IPS-NIHi11 (cell line): ENCODE data around the gene TMEM242.
A peak's percentile ranks its signal among the peaks of the same experiment; 100 is the strongest.
"Not testable (repeated sequence)": the region's sequence is repeated elsewhere in the genome, so short reads cannot be mapped to it uniquely, and the experiment has no call there.

Experiments
- DNase-seq: peaks from one replicate; pipeline ENCODE4 v3.0.0; 2012; ENCODE audit warnings: mixed read lengths, low spot score

Gene TMEM242

DNA sequence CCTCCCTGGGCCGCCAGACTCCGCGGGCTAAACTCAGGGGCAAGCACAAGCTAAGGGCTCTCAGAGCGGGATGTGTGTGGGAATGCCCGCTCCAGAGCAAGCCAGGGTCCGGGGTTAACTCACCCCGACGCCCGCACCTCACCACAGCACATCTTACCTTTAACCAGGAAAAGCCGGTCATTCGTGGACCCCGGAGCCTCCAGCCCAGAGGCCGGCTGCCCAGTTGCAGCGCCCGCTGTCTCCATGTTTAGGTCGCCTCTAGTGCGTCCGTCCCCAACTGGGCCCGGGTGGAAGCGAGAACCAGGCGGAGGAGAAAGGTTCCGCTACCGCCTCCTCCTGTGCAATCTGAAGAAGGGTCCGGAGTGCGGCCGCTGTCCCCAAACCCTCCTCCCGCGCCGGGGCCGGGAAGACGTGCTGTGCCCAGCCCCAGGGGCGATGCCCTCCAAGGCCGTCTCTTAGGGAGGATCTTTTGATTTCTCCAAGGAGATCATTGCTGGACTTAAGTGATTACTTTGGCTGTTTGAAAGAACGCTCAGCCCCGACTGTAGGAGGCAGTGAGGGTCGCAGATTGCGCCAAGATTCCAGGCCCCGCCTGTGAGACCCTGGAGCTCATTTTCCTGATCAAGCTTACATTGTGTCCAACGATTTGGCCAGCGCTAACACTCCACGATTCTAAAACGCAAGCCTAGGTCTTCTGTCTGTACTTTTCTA lies at the start of gene TMEM242:
Gene TMEM242 (minus strand): TSS at position 265 of the 711 bp plus-strand sequence. CDS start 20 bp downstream, at position 245.
- DNase-seq, result peak; percentile 89

DNA sequence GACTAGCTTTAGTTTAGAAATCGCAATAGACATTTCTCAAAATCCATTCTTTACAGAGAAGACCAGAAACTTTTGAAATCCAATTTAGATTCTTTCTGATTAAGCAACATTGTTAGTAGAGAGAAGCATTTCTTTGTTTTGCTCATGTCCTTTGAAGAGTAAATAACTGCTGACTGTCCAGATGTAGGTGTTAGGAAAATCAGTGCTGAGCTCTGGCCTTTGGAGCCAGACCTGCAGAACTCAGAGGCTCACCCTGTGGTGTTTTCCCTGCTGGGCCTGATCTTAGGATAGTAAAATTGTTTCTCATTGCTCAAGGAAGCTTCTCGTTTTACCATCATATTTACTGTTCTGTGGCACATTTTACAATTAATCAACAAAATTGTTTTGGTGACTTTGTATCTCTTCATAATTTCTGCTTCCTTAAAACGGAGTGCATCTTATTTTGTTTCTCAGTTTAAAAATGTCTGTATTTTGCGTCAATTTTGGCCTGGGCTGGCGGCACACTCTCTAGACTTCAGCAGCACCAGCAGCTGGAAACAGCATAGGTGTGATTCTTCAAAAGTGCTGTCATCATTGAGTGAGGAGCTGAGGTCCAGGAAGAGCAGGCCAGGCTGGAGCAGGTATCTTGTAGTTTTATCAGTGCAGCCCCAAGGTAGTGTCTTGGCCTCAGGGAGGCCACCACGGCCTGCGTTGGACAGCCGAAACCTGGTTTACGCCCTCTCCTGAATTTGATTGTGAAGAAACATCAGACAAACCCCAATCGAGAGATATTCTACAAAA lies 49.4 kb upstream of the TMEM242 start:
- DNase-seq, result no peak

DNA sequence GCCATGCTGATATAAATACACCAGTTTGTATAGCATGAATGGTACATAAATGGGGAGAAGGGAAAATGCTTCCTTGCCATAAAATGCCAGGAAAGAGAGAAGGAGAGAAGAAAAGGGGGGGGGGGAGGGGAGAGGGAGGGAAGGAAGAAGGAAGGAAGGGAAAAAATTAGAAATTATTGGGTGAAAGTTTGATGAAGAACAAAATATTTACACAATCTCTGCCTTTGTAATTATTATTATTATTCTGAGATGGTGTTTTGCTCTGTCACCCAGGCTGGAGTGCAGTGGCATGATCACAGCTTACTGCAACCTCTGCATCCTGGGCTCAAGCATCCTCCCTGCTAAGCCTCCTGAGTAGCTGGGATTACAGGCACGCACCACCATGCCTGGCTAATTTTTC lies 47.4 kb upstream of the TMEM242 start:
- DNase-seq, result no peak

DNA sequence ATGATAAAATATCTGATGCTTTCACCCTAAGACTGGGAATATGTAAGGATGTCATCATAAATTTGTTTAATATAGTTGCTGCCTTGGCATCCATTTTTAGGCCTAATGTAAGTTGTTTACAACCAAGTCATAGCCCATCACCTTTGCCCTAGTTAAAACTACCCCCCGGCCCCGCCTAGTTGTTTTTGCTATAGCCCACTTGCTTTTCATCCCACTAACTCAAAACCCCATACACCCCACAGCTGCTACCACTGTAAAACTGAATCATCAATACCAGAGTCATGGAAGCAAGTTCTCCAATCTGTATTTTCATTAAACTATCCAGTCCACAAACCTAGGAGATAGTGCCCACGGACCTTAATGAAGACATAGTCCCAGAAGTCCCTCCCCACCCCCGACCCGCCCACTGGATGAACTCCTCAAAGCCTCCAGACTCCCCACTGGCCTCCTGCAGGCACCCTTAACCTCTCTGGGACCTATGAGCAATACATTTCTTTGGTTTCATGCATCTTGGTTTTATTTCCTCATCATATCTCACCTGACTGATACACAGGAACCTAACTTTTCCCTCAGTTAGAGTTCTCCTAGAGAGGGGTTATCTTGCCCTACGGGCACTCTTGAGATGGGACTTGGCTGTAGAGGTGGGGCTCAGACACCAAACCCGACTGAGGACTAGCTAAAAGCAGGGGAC lies 45.2 kb upstream of the TMEM242 start:
- no peak for DNase-seq

DNA sequence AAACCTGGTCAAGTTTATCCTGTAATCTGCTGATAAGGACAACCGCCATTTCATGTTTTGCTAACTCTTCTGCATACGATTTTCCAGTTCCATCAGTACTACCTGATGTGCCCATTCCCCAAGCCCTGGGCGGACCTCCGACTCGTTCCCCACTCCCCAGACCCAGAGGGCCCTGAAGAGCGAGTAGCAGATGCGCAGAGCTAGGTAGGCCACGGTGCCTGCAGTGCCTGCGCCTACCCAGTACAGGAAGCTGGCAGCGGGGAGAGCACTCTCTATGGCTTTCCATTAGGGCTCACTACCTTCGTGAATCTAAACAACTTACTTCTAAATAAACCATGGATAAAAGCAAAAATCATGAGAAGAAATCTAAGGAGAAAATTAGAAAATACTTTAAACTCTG lies 43.3 kb upstream of the TMEM242 start:
- DNase-seq, result no peak

DNA sequence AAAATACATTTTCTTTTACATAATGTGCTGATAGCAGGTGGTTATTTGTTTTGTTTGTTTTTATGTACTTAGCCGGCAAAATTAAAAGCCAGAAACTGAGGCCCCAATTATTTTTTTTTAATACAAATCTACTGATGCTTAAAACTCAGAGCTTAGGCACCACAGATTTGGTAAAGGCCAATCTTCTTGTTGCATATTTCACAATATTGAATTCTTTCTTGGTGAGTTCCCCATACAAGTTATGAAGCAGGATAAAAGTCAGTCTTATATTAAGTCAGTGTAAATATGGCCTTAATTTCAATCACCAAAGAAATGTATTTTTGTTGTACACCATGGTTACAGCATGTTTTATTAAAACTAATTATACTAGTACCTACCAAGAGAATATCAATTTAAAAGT lies 41.4 kb upstream of the TMEM242 start:
- no peak for DNase-seq

- no peak for DNase-seq
Observed at GRCh38 chr6:157361886-157362285, 38.6 kb upstream of the TMEM242 start.

GRCh38 chr6:157358287-157358686 lies 35.0 kb upstream of the TMEM242 start:
- DNase-seq, result no peak

DNA sequence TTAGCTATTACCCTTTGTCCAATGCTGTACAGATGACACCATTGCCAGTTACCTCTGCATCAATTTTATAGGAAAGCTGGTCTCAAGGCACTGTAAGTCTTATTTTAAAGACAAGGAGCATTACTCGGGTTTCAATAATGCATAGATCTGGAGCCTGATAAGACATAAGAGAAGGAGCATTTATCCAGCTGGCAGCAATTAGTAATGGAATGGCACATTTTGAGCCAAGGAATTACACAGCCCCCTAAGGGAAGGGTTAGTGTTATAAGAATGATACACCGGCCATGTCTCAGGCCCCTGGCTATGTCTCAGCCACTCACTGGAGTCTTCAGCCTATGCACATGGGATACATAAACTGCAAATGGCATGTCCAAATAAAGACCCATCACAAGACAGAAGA lies 23.1 kb upstream of the TMEM242 start:
- no peak for DNase-seq

DNA sequence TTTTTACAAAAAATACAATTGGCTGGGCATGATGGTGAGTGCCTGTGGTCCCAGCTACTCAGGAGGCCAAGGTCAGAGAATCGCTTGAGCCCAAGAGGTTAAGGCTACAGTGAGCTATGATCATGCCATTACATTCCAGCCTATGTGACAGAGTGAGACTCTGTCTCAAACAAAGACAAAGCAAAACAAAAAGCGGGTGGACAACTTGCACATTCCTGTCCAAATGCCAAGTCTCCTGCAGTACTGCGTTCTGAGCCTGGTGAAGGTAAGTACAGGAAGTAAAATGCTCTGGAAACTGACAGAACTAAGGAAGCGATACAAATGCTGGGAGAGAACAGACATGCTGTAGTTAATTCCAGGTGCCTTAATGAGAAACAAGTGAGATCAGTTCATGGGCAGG lies 20.4 kb upstream of the TMEM242 start:
- no peak for DNase-seq

DNA sequence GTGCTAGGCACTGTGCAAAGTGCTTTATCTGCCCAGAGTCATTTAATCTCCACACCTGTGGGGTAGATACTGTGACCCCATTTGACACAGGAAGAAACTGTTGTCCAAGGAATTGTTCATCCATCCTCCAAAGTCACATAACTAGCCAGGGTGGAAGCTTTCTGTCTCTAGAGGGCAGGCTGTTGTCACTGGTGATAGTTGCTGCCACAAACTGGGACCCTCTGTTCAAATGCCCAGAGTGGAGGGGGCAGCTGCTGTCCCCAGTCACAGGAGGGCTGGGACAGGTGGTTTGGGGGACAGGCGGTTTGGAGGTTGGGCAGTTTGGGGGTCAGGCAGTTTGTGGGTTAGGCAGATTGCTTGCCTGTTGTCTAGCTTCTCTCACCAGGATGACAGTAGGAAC lies 16.1 kb upstream of the TMEM242 start:
- DNase-seq, result peak; percentile 17

DNA sequence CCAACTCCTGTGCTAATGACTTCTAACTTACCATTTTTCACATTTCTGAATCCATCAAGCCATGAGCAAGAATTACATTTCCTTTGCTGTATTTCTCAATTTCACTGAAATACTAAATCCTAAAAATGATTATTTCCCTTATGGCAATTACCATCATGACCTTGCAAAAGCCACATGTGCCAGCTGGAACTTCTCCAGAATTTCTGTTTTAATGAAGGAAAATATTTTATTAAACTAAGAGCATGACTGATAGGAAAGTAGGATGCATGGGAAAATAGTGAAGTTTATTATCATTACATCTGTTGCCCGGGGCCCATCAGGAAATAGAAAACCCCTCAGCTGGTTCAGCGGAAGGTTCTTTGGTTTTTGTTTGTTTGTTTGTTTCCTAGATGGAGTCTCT lies 14.4 kb upstream of the TMEM242 start:
- DNase-seq, result no peak

DNA sequence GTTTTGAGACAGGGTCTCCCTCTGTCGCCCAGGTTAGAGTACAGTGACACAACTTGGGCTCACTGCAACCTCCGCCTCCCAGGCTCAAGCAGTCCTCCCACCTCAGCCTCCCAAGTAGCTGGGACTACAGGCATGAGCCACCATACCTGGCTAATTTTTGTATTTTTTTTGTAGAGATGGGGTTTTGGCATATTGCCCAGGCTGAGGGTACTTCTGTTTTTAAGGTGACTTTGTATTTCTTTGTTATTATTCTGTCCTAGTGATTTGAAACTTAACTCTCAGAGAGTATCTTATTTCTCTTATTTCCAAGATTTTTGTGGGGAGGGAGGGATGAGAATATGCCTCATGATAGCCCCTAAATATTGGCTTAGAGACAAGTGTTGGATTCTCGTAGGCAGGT lies 14.0 kb upstream of the TMEM242 start:
- DNase-seq, result not testable (repeated sequence)

DNA sequence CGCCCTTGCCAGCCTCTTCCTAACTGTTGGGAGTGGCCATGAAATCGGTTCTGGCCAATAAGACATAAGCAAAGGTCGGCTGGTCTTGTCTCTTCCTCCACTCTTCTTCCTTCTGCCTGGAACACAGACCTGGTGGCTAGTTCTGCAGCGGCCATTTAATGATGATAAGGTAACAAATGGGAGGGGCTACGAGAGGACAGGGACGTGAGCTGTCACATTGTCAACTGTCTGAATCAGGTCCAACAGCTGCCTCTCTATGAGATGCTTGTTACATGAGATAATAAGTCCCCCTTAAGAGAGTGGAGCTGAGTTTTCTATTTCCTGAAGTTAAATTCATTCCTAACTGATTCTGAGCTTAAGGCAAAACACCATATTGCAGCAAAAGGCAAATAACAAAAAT lies 12.5 kb upstream of the TMEM242 start:
- DNase-seq, result no peak

DNA sequence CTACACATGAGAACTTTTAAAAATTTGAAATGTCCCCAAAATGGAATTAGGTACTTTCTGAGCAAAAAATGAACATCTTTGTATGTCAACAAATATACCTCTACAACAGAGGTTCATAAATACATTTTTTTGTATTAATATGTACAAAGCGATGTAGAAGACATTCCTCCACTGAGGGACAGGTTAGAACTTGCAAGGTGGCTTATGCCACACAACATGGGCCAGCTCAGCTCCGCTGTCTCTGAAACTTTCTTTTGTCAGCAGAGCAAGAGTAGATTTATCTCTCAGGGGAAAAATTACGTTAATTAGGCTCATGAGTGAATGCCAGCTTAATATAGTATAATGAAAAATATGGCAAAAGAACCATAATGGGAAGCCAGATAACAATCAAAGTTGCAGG lies 10.6 kb upstream of the TMEM242 start:
- no peak for DNase-seq

- no peak for DNase-seq
Observed at GRCh38 chr6:157333537-157333936, 10.2 kb upstream of the TMEM242 start.

GRCh38 chr6:157332813-157333212 lies 9.5 kb upstream of the TMEM242 start:
- DNase-seq, result no peak

DNA sequence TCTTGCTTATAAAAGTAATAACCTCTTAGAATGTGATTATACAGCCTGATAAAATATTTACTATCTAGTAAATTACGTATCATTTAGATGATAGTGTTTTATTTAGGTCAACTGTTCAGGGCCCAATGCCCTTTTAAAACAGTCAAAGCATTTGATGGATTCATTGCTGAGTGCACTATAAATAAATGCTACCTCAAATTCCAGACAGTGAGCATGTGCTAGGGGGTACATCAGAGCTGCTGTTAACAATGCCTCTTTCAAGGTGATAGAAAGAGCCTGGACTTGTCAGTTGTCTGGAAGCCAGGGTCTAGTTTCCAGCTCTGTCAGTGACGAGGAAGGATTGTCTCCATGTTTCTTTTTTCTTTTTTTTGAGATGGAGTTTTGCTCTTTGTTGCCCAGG lies 7.5 kb upstream of the TMEM242 start:
- DNase-seq, result no peak

DNA sequence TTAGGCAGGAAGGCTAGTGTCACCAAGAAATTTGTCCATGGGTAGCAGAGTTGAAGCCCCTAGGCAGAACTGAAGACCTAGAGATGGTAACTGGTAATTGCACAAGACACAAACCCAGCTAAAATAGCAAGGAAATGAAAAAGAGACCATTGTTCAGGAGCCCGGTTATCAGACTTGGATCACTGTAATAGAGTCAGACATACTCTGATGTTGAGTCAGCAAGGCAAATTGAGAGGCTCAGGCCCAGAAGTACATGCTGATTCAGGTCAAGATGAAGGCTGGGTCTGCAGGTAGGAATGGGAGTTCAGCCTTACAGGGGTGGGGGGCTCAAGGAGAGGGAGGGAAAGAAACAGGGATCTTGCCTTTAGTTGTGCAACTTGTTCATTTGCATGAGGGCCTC lies 6.5 kb upstream of the TMEM242 start:
- DNase-seq, result no peak

GRCh38 chr6:157328108-157328692 lies 4.9 kb upstream of the TMEM242 start:
- DNase-seq, result no peak

DNA sequence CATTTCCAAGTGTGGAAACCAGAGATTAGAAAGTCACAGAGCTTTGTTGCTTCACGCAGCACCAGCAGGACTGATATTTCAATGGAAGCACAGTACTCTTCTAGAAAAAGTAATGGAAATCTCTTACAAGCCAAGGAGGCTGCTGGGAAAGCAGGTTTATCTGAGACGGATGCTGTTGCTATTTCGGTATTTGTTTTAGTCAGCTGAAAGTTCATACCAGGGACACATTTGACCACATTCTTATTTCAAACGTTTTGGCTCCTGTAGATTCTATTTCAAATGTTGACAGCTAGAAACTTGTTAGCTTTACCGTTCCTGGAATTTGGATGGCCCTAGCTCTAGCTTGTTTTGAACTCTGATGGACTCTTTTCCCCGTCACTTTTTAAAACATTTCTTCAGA lies 3.7 kb upstream of the TMEM242 start:
- DNase-seq, result no peak

- DNase-seq, result no peak
Observed at GRCh38 chr6:157325069-157325805, 1.9 kb upstream of the TMEM242 start.
